GM12873 (cell line): ENCODE results near the gene GSK3B.

Experiments used
- CTCF ChIP-seq: IDR thresholded peaks from 2 replicates; pipeline ENCODE4 v1.5.1; 2012; ENCODE audit warnings: low read depth, mild to moderate bottlenecking, moderate library complexity, low read length, control low read depth; ENCODE audit not compliant: insufficient read depth; ENCODE audit errors: missing control alignments

The GSK3B gene

GRCh38 chr3:119783255-119783654 lies 311.0 kb downstream of the GSK3B start:
- TF ChIP-seq CTCF: no peak

- TF ChIP-seq CTCF: no peak
Measured at GRCh38 chr3:119782460-119782859, 311.8 kb downstream of the GSK3B start.

- TF ChIP-seq CTCF: no peak
Measured at GRCh38 chr3:119781330-119782198, 312.7 kb downstream of the GSK3B start, which contains the start of gene NR1I2. TSS of gene NR1I2 (plus strand) at chr3:119782101.

GRCh38 chr3:119779731-119780383 lies 314.4 kb downstream of the GSK3B start:
- no peak for TF ChIP-seq CTCF

- no peak for TF ChIP-seq CTCF
Measured at GRCh38 chr3:119778811-119779210, 315.4 kb downstream of the GSK3B start.

GRCh38 chr3:119778176-119778575 lies 316.1 kb downstream of the GSK3B start:
- TF ChIP-seq CTCF: no peak

- no peak for TF ChIP-seq CTCF
Measured at GRCh38 chr3:119776304-119776703, 317.9 kb downstream of the GSK3B start.
